H1 (cell line): ENCODE data around the gene NSUN4. TPM values are rescaled to one million over a fixed set of nuclear protein-coding genes. Genes with fewer than 3 reads are reported as not detected.
A peak's percentile ranks its signal among the peaks of the same experiment; 100 is the strongest.

Experiments used
- CTCF ChIA-PET: fragments of 300-600 bp; sonication (Branson Sonifier 250); formaldehyde crosslinking; loops from one replicate; lab custom pipeline; 2021; ENCODE audit not compliant: partially characterized antibody; lab: Charles Lee
- POLR2A ChIA-PET: fragments of 300-600 bp; sonication (Branson Sonifier 250); formaldehyde crosslinking; loops from one replicate; lab custom pipeline; 2021; ENCODE audit warnings: inconsistent platforms; ENCODE audit not compliant: partially characterized antibody; lab: Charles Lee
- DNase-seq, 2 experiments: peaks; one replicate each; pipeline versions ENCODE4 v3.0.0 to v3.0.0-alpha.2; 2010 to 2022; ENCODE audit warnings: low spot score in 2 of 2, low read depth in 1 of 2, mixed read lengths in 1 of 2
- FAIRE-seq: peaks from 2 replicates; lab custom pipeline; 2011; peaks lifted over from hg19 to GRCh38; lab: Jason Lieb, UNC
- H2AFZ ChIP-seq: 2 replicates; pipeline ENCODE4 v1.8.1; 2012; ENCODE audit warnings: low read length, inconsistent platforms
- H2AK5ac ChIP-seq: 2 replicates; pipeline ENCODE4 v1.6.1; 2013; ENCODE audit warnings: low read depth, low read length
- H2BK120ac ChIP-seq: replicated peaks from 2 replicates; pipeline ENCODE3; 2013; ENCODE audit warnings: low read depth, low read length, inconsistent platforms
- H2BK12ac ChIP-seq: 2 replicates; pipeline ENCODE4 v1.6.1; 2013; ENCODE audit warnings: low read depth, low read length
- H2BK15ac ChIP-seq: 2 replicates; pipeline ENCODE4 v1.6.1; 2013; ENCODE audit warnings: low read length
- H2BK20ac ChIP-seq: 2 replicates; pipeline ENCODE4 v1.6.1; 2013; ENCODE audit warnings: low read length
- H2BK5ac ChIP-seq: 2 replicates; pipeline ENCODE4 v1.6.1; 2013; ENCODE audit warnings: low read depth, low read length
- H3K14ac ChIP-seq: 2 replicates; pipeline ENCODE4 v1.6.1; 2013; ENCODE audit warnings: inconsistent platforms; ENCODE audit not compliant: insufficient read length
- H3K18ac ChIP-seq: 2 replicates; pipeline ENCODE4 v1.6.1; 2013; ENCODE audit warnings: low read length; ENCODE audit errors: extremely low read depth
- H3K23ac ChIP-seq: 2 replicates; pipeline ENCODE4 v1.6.1; 2013; ENCODE audit warnings: inconsistent platforms; ENCODE audit not compliant: insufficient read length
- H3K23me2 ChIP-seq: 2 replicates; pipeline ENCODE4 v1.6.1; 2013; ENCODE audit warnings: low read depth, low read length
- H3K27ac ChIP-seq: 2 replicates; pipeline ENCODE4 v1.6.1; 2011; ENCODE audit warnings: low read depth, low read length, inconsistent platforms
- H3K27me3 ChIP-seq, 4 experiments: replicated peaks in 1 of 4; 1 replicate in 1 of 4; 2 replicates in 3 of 4; pipeline versions ENCODE4 v1.6.1 to v1.8.1; 2011 to 2013; ENCODE audit warnings: low read length in 3 of 4, mild to moderate bottlenecking in 3 of 4, inconsistent platforms in 2 of 4, mixed read lengths in 2 of 4, moderate library complexity in 1 of 4; ENCODE audit not compliant: control insufficient read depth in 3 of 4, insufficient read depth in 3 of 4; ENCODE audit errors: extremely low read depth in 1 of 4
- H3K36me3 ChIP-seq, 4 experiments: 2 replicates each; pipeline versions ENCODE4 v1.6.1 to v1.8.1; 2011 to 2013; ENCODE audit warnings: mild to moderate bottlenecking in 4 of 4, low read length in 3 of 4, moderate library complexity in 2 of 4, control low read depth in 1 of 4, inconsistent platforms in 1 of 4; ENCODE audit not compliant: insufficient read depth in 4 of 4, control insufficient read depth in 2 of 4
- H3K4ac ChIP-seq: replicated peaks from 2 replicates; pipeline ENCODE3; 2013; ENCODE audit warnings: low read length, low read depth, mixed read lengths, inconsistent platforms; ENCODE audit not compliant: insufficient read length
- H3K4me1 ChIP-seq, 4 experiments: replicated peaks in 1 of 4; 1 replicate in 1 of 4; 2 replicates in 3 of 4; pipeline versions ENCODE4 v1.6.1 to v1.8.1; 2011 to 2013; ENCODE audit warnings: low read length in 3 of 4, inconsistent platforms in 2 of 4, mixed read lengths in 1 of 4; ENCODE audit not compliant: insufficient read depth in 4 of 4, control insufficient read depth in 3 of 4
- H3K4me2 ChIP-seq, 2 experiments: 2 replicates each; pipeline versions ENCODE4 v1.6.1 to v1.8.1; 2011 to 2013; ENCODE audit warnings: low read depth in 2 of 2, low read length in 2 of 2, control low read depth in 1 of 2, inconsistent platforms in 1 of 2, mild to moderate bottlenecking in 1 of 2; ENCODE audit not compliant: insufficient read depth in 1 of 2
- H3K4me3 ChIP-seq, 4 experiments: fragments of 200-600, 300-600 bp in 1 of 4; sonication (generic), shearing (Covaris generic), sonication (Bioruptor Twin) in 1 of 4; 2 replicates each; pipeline versions ENCODE4 v1.5.1 to v1.8.1; 2011 to 2016; ENCODE audit warnings: low read length in 4 of 4, low read depth in 3 of 4, control low read depth in 2 of 4, inconsistent platforms in 2 of 4, mild to moderate bottlenecking in 2 of 4, mixed read lengths in 1 of 4, moderate library complexity in 1 of 4; ENCODE audit not compliant: insufficient read depth in 2 of 4; ENCODE audit errors: extremely low read depth in 1 of 4
- H3K56ac ChIP-seq: replicated peaks from 2 replicates; pipeline ENCODE3; 2013; ENCODE audit warnings: low read depth, mild to moderate bottlenecking, mixed read lengths, low read length, inconsistent platforms; ENCODE audit not compliant: insufficient read length
- H3K79me1 ChIP-seq: 2 replicates; pipeline ENCODE4 v1.6.1; 2013; ENCODE audit warnings: low read depth, low read length, control low read depth
- H3K79me2 ChIP-seq, 2 experiments: 2 replicates each; pipeline versions ENCODE4 v1.6.1 to v1.8.1; 2012 to 2013; ENCODE audit warnings: low read length in 2 of 2, mild to moderate bottlenecking in 2 of 2, inconsistent platforms in 1 of 2; ENCODE audit not compliant: insufficient read depth in 2 of 2, control insufficient read depth in 1 of 2
- H3K9ac ChIP-seq, 4 experiments: replicated peaks in 1 of 4; 1 replicate in 1 of 4; 2 replicates in 3 of 4; pipeline versions ENCODE4 v1.6.1 to v1.8.1; 2011 to 2013; ENCODE audit warnings: low read depth in 3 of 4, low read length in 3 of 4, control low read depth in 2 of 4, mild to moderate bottlenecking in 2 of 4, moderate library complexity in 2 of 4, inconsistent platforms in 1 of 4; ENCODE audit errors: extremely low read depth in 1 of 4
- H3K9me3 ChIP-seq, 2 experiments: 2 replicates each; pipeline versions ENCODE4 v1.6.1 to v1.8.1; 2012 to 2013; ENCODE audit warnings: mild to moderate bottlenecking in 2 of 2, moderate library complexity in 2 of 2, control low read depth in 1 of 2, inconsistent platforms in 1 of 2, low read depth in 1 of 2, low read length in 1 of 2, mixed read lengths in 1 of 2; ENCODE audit not compliant: insufficient read depth in 2 of 2
- H4K20me1 ChIP-seq, 2 experiments: replicated peaks in 1 of 2; 2 replicates each; pipeline versions ENCODE3 to v1.8.1; 2011 to 2013; ENCODE audit warnings: inconsistent platforms in 2 of 2, low read length in 2 of 2, mild to moderate bottlenecking in 1 of 2; ENCODE audit not compliant: insufficient read depth in 2 of 2, control insufficient read depth in 1 of 2
- H4K5ac ChIP-seq: 2 replicates; pipeline ENCODE4 v1.6.1; 2013; ENCODE audit warnings: low read length, low read depth, mixed read lengths, inconsistent platforms; ENCODE audit not compliant: insufficient read length
- H4K8ac ChIP-seq: 2 replicates; pipeline ENCODE4 v1.8.0; 2013; ENCODE audit warnings: mild to moderate bottlenecking, moderate library complexity, low read length, inconsistent platforms; ENCODE audit not compliant: insufficient read depth; ENCODE audit errors: extremely low read depth
- H4K91ac ChIP-seq: replicated peaks from 2 replicates; pipeline ENCODE3; 2013; ENCODE audit warnings: low read length, mixed read lengths, inconsistent platforms; ENCODE audit not compliant: insufficient read length
- EP300 ChIP-seq, 2 experiments: IDR thresholded peaks; 1 replicate in 1 of 2; 2 replicates in 1 of 2; pipeline ENCODE4 v1.6.1; 2011 to 2012; ENCODE audit warnings: low read depth in 2 of 2, low read length in 2 of 2, mild to moderate bottlenecking in 2 of 2, borderline replicate concordance in 1 of 2, inconsistent platforms in 1 of 2, moderate library complexity in 1 of 2
- KDM1A ChIP-seq: fragments of 200-600, 300-600 bp; sonication (generic); IDR thresholded peaks from 2 replicates; pipeline ENCODE4 v1.7.1; 2016; ENCODE audit warnings: mild to moderate bottlenecking, low read length, borderline replicate concordance
- POLR2AphosphoS5 ChIP-seq: IDR thresholded peaks from 2 replicates; pipeline ENCODE4 v1.6.1; 2011; ENCODE audit warnings: low read depth, low read length
- POU5F1 ChIP-seq: IDR thresholded peaks from 2 replicates; pipeline ENCODE4 v1.6.1; 2011; ENCODE audit warnings: low read depth, mild to moderate bottlenecking, low read length, moderate library complexity
- SUZ12 ChIP-seq: fragments of 200-600 bp; sonication (generic); IDR thresholded peaks from 2 replicates; pipeline ENCODE4 v1.6.1; 2012; ENCODE audit warnings: mild to moderate bottlenecking, inconsistent platforms, low read length, moderate library complexity, mixed read lengths
- TAF1 ChIP-seq: IDR thresholded peaks from 2 replicates; pipeline ENCODE4 v1.6.1; 2011; ENCODE audit warnings: mild to moderate bottlenecking, low read depth, low read length
- TAF7 ChIP-seq: optimal IDR thresholded peaks from 2 replicates; pipeline ENCODE3; 2011; ENCODE audit warnings: low read depth, mild to moderate bottlenecking, inconsistent platforms, low read length, moderate library complexity, borderline replicate concordance
- TBP ChIP-seq: IDR thresholded peaks from 2 replicates; pipeline ENCODE4 v1.6.1; 2011; ENCODE audit warnings: low read depth, low read length, improper control_type of control experiment
- YY1 ChIP-seq: IDR thresholded peaks from 2 replicates; pipeline ENCODE4 v1.6.1; 2011; ENCODE audit warnings: low read depth, mild to moderate bottlenecking, low read length
- WGBS, 2 experiments: shearing (Covaris generic) in 1 of 2; methylation state at CpG; one replicate each; pipeline versions ENCODE4 v1.1.6 to v1.1.7; 2013 to 2015; ENCODE audit warnings: low lambda C conversion rate in 2 of 2, mixed read lengths in 2 of 2, inconsistent platforms in 1 of 2, low coverage in 1 of 2, missing lambda C conversion rate in 1 of 2; ENCODE audit not compliant: insufficient replicate concordance in 2 of 2, insufficient coverage in 1 of 2, insufficient read length in 1 of 2; ENCODE audit errors: extremely low coverage in 1 of 2, missing lambda C conversion rate in 1 of 2; 5-methylcytosine and 5-hydroxymethylcytosine counted together
- polyA plus RNA-seq, 7 experiments: library from polyadenylated mRNA; depleted of rRNA in 3 of 7; stranded (reverse) in 5 of 7; unstranded in 2 of 7; fragments of >200 nt in 5 of 7; fragments of 200-250 nt in 2 of 7; gene quantifications; 1 replicate in 5 of 7; 2 replicates in 1 of 7; 4 replicates in 1 of 7; pipeline versions ENCODE4 v1.2.1 to v1.2.3, GENCODE V29; 2011 to 2013; ENCODE audit warnings: missing spikeins in 2 of 7, mixed read lengths in 2 of 7
- total RNA-seq: library from RNA; stranded (reverse); fragmentation: NEBNext Ultra II Directional; extraction: Animal tissue kit (Norgen Biotek cat#: 25700); gene quantifications from 2 replicates; pipeline ENCODE4 v1.2.1, GENCODE V29; 2021
- TF ChIP-seq, protein P1 (sequence below): IDR thresholded peaks from 2 replicates; pipeline ENCODE4 v1.6.1; 2011; ENCODE audit warnings: low read depth, mild to moderate bottlenecking, low read length; ENCODE audit not compliant: insufficient read depth

Gene NSUN4
- total and polyA plus RNA-seq, 2 of the 8 experiments (the other 6 are each of a cell fraction or from before 2014, with no cell fraction given), result 9.7 to 15.7 TPM

DNA sequence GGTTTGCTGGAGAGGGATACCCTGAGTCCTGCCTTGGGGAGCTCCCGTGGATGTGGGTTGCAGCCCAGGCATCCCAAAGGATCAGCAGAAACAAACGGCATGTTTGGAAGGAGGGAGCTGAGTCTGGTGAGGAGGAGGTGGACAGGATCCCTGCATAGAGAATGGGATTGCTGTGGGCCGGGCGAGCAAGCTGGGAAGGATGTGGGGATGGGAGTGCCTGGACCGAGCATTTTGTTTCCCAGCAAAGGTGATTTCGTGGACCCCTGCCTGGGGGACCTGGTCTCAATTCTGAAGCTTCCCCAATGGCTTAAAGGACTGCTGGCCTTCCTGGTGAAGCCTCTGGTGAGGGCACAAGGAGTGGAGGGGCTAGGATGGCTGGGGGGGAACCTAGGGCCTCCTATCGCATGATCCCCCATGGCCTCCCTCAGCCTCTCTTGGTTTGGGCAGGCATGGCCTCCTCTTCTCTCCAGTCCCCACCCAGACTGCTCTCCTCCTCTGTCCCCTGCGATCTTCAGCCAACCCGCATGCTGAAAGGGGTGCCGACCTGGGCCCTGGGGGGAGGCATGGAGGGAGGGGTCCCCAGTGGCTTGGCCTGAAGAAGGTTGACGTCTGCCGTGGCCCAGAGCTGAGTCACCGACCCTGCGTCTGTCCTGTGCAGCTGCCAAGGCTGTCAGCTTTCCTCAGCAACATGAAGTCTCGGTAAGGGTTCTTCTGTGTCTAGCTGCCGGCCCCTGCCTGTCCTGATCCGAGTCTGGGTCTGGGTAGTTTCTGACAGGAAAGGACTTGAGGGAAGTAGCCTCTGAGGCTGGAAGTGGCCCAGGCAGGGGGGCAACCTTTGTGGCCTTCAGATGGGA lies 69.8 kb downstream of the NSUN4 start:
- H3K4ac ChIP-seq, result no peak overlapping the region
- no peak overlapping the region for H3K4me3 ChIP-seq
- H2BK20ac ChIP-seq, result no peak overlapping the region
- peaks cover 0 to 16% (median 12%) of the 10 kb centered on the region in 4 experiments; a peak in 6 of 7 replicates for H3K4me1 ChIP-seq
- no peak overlapping the region for H2BK12ac ChIP-seq
- H3K36me3 ChIP-seq, result peaks cover 3 to 23% (median 9%) of the 10 kb centered on the region in 4 experiments; a peak in 6 of 8 replicates
- no peak overlapping the region for H4K5ac ChIP-seq
- POLR2A ChIA-PET, result interaction anchor here (1.3 to 4.0 kb wide), 3 partner anchors 9 to 34 kb away, joined by 3 to 19 read pairs (median 3); no protein-coding TSS in a partner anchor
- H3K18ac ChIP-seq, result no peak overlapping the region
- H2BK120ac ChIP-seq, result no peak overlapping the region
- CTCF ChIA-PET, result interaction anchor here (1.1 to 25.3 kb wide), 15 partner anchors 10 to 137 kb away, joined by 3 to 513 read pairs (median 5); no protein-coding TSS in a partner anchor
- FAIRE-seq, result no peak
- no peaks in the 10 kb centered on the region; the same call in 1 of the 2 replicates for H3K23me2 ChIP-seq
- H3K23ac ChIP-seq, result no peak overlapping the region
- H2BK15ac ChIP-seq, result no peak overlapping the region
- WGBS, 2 experiments, result 90% methylated on average over 17 of the region's 17 CpGs; no CpG with 5 or more reads in 1 of the 2 experiments
- H2AK5ac ChIP-seq, result no peak overlapping the region
- no peak for DNase-seq
- H4K91ac ChIP-seq, result no peak overlapping the region
- no peaks in the 10 kb centered on the region for H3K27me3 ChIP-seq
- no peak overlapping the region for H3K4me2 ChIP-seq
- no peak overlapping the region for H2AFZ ChIP-seq
- H3K27ac ChIP-seq, result no peak overlapping the region
- H3K79me1 ChIP-seq, result no peaks in the 10 kb centered on the region
- no peak overlapping the region; a peak in 1 of 7 replicates for H3K9ac ChIP-seq
- H4K20me1 ChIP-seq, result peaks cover 0 to 2% of the 10 kb centered on the region in 2 experiments
- peak overlapping the region; percentile 35; the same call in 1 of the 2 replicates for H4K8ac ChIP-seq
- H3K14ac ChIP-seq, result no peak overlapping the region
- no peak overlapping the region for H2BK5ac ChIP-seq
- no peaks in the 10 kb centered on the region for H3K79me2 ChIP-seq
- TF ChIP-seq POLR2AphosphoS5, result no peak
- no peak for TF ChIP-seq KDM1A
- no peak for TF ChIP-seq SUZ12
- TF ChIP-seq TAF1, result no peak
- no peak for TF ChIP-seq YY1
- no peak for TF ChIP-seq TAF7
- no peak for TF ChIP-seq EP300 (IDR thresholded peaks at IDR 0.05; ENCODE audit: borderline replicate concordance in 1 of 2, low read depth in 2 of 2, low read length in 2 of 2)
- TF ChIP-seq TBP, result no peak
- TF ChIP-seq POU5F1, result no peak
- TF ChIP-seq, protein P1, sequence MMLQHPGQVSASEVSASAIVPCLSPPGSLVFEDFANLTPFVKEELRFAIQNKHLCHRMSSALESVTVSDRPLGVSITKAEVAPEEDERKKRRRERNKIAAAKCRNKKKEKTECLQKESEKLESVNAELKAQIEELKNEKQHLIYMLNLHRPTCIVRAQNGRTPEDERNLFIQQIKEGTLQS, result no peak
- H3K9me3 ChIP-seq, result no peaks in the 10 kb centered on the region
- H3K56ac ChIP-seq, result no peak overlapping the region
